ENCODE measurements around the gene IL6. TPM values are rescaled to one million over a fixed set of nuclear protein-coding genes. Genes with fewer than 3 reads are reported as not detected.
"Not testable (repeated sequence)": the region's sequence is repeated elsewhere in the genome, so short reads cannot be mapped to it uniquely, and the experiment has no call there.

The IL6 gene
- not detected for total RNA-seq (ENCODE audit: unreplicated experiment)
- long read RNA-seq: 0 reads

GRCh38 chr7:22726907-22727713 is at the start of gene IL6:
IL6 (plus strand) TSS chr7:22727200; CDS start chr7:22727263, 63 bp downstream.
- no peaks in the 10 kb centered on the region for H3K36me3 Mint-ChIP-seq (ENCODE audit: unreplicated experiment)
- no peak within 1 kb of the TSS for H3K4me3 Mint-ChIP-seq (ENCODE audit: unreplicated experiment)
- H3K27ac Mint-ChIP-seq (ENCODE audit: unreplicated experiment): no peak within 1 kb of the TSS
- no peak for TF ChIP-seq CTCF (IDR thresholded peaks at IDR 0.05; ENCODE audit: partially characterized antibody, unreplicated experiment)
- DNase-seq: peak; percentile 40
- H3K9me3 Mint-ChIP-seq (ENCODE audit: unreplicated experiment): no peaks in the 10 kb centered on the region
- peaks cover 3% of the 10 kb centered on the region for H3K27me3 Mint-ChIP-seq (ENCODE audit: unreplicated experiment)
- H3K4me1 Mint-ChIP-seq (ENCODE audit: low read depth, unreplicated experiment): peaks cover 1% of the 10 kb centered on the region

- H3K4me3 Mint-ChIP-seq (ENCODE audit: unreplicated experiment); DNase-seq; H3K4me1 Mint-ChIP-seq (ENCODE audit: low read depth, unreplicated experiment); H3K27me3 Mint-ChIP-seq (ENCODE audit: unreplicated experiment); H3K36me3 Mint-ChIP-seq (ENCODE audit: unreplicated experiment); H3K27ac Mint-ChIP-seq (ENCODE audit: unreplicated experiment); H3K9me3 Mint-ChIP-seq (ENCODE audit: unreplicated experiment): not testable (repeated sequence)
These were observed 49.7 kb upstream of the IL6 start for GRCh38 chr7:22677263-22677662.

GRCh38 chr7:22677680-22678079 is 49.3 kb upstream of the IL6 start:
- no peaks in the 10 kb centered on the region for H3K4me1 Mint-ChIP-seq (ENCODE audit: low read depth, unreplicated experiment)
- TF ChIP-seq CTCF (IDR thresholded peaks at IDR 0.05; ENCODE audit: partially characterized antibody, unreplicated experiment): no peak
- peaks cover 2% of the 10 kb centered on the region for H3K9me3 Mint-ChIP-seq (ENCODE audit: unreplicated experiment)
- H3K27ac Mint-ChIP-seq (ENCODE audit: unreplicated experiment): no peak overlapping the region
- no peaks in the 10 kb centered on the region for H3K27me3 Mint-ChIP-seq (ENCODE audit: unreplicated experiment)
- DNase-seq: no peak
- no peak overlapping the region for H3K4me3 Mint-ChIP-seq (ENCODE audit: unreplicated experiment)
- no peaks in the 10 kb centered on the region for H3K36me3 Mint-ChIP-seq (ENCODE audit: unreplicated experiment)

- DNase-seq: no peak
- Mint-ChIP-seq H3K27ac (ENCODE audit: unreplicated experiment) (no peak overlapping the region), H3K27me3 (ENCODE audit: unreplicated experiment) (no peaks in the 10 kb centered on the region), H3K36me3 (ENCODE audit: unreplicated experiment) (no peaks in the 10 kb centered on the region), H3K4me3 (ENCODE audit: unreplicated experiment) (no peak overlapping the region), H3K4me1 (ENCODE audit: low read depth, unreplicated experiment) (no peaks in the 10 kb centered on the region), H3K9me3 (ENCODE audit: unreplicated experiment) (peaks cover 2% of the 10 kb centered on the region)
- no peak for TF ChIP-seq CTCF (IDR thresholded peaks at IDR 0.05; ENCODE audit: partially characterized antibody, unreplicated experiment)
These were observed 46.5 kb upstream of the IL6 start for GRCh38 chr7:22680482-22680911.

DNA sequence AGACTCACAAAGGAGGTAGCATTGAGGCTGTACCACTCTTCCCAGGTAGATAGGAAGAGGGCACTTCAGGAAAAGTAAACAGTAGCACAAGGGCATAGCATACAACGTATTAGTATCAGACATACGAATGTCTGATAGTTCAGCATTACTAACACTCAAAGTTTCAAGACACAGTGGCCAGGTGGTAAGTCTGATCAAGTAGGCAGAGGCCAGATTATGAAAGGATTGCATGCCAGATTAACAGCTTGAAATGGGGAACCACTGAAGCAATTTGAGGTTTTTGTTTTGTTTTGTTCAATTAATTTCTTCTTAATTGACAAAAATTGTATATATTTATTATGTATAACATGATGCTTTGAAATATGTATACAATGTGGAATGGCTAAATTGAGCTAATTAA is 45.7 kb upstream of the IL6 start:
- peaks cover 2% of the 10 kb centered on the region for H3K9me3 Mint-ChIP-seq (ENCODE audit: unreplicated experiment)
- no peak for TF ChIP-seq CTCF (IDR thresholded peaks at IDR 0.05; ENCODE audit: partially characterized antibody, unreplicated experiment)
- H3K36me3 Mint-ChIP-seq (ENCODE audit: unreplicated experiment): no peaks in the 10 kb centered on the region
- no peaks in the 10 kb centered on the region for H3K27me3 Mint-ChIP-seq (ENCODE audit: unreplicated experiment)
- no peak for DNase-seq
- no peaks in the 10 kb centered on the region for H3K4me1 Mint-ChIP-seq (ENCODE audit: low read depth, unreplicated experiment)
- H3K4me3 Mint-ChIP-seq (ENCODE audit: unreplicated experiment): no peak overlapping the region
- H3K27ac Mint-ChIP-seq (ENCODE audit: unreplicated experiment): no peak overlapping the region
